Measurements from ENCODE around the gene PPP3CB. TPM values are rescaled to one million over a fixed set of nuclear protein-coding genes. Genes with fewer than 3 reads are reported as not detected.

PPP3CB gene
- total and polyA plus RNA-seq, 2 donors from 2014 or later, result 26.8 to 36.1 TPM

- H3K4me3 ChIP-seq (ENCODE audit: low read length in 3 of 3), result no peak overlapping the region
- H3K9me3 ChIP-seq (ENCODE audit: control insufficient read depth in 2 of 3, insufficient read depth in 1 of 3, low read length in 3 of 3), result no peaks in the 10 kb centered on the region
- no peak for DNase-seq
- intact Hi-C loops (cut with DNase I), result no loop called here
- TF ChIP-seq, protein P1, sequence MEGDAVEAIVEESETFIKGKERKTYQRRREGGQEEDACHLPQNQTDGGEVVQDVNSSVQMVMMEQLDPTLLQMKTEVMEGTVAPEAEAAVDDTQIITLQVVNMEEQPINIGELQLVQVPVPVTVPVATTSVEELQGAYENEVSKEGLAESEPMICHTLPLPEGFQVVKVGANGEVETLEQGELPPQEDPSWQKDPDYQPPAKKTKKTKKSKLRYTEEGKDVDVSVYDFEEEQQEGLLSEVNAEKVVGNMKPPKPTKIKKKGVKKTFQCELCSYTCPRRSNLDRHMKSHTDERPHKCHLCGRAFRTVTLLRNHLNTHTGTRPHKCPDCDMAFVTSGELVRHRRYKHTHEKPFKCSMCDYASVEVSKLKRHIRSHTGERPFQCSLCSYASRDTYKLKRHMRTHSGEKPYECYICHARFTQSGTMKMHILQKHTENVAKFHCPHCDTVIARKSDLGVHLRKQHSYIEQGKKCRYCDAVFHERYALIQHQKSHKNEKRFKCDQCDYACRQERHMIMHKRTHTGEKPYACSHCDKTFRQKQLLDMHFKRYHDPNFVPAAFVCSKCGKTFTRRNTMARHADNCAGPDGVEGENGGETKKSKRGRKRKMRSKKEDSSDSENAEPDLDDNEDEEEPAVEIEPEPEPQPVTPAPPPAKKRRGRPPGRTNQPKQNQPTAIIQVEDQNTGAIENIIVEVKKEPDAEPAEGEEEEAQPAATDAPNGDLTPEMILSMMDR (IDR thresholded peaks at IDR 0.05; ENCODE audit: borderline replicate concordance, extremely low read depth, insufficient read depth), result no peak
- H3K9ac ChIP-seq (ENCODE audit: low read length in 3 of 3), result no peak overlapping the region
- no peaks in the 10 kb centered on the region for H3K27me3 ChIP-seq (ENCODE audit: control insufficient read depth, insufficient read depth, low read length)
- H3K36me3 ChIP-seq (ENCODE audit: control insufficient read depth in 2 of 3, insufficient read depth in 3 of 3, low read length in 3 of 3), result no peaks in the 10 kb centered on the region
- peaks cover 0 to 3% (median 0%) of the 10 kb centered on the region in 3 donors for H3K4me1 ChIP-seq (ENCODE audit: control insufficient read depth in 2 of 3, insufficient read depth in 2 of 3, low read depth in 1 of 3, low read length in 3 of 3)
- H3K27ac ChIP-seq (ENCODE audit: low read depth in 2 of 2, low read length in 2 of 2), result no peak overlapping the region
- FAIRE-seq, result no peak
Measured at GRCh38 chr10:73410897-73411296, 84.9 kb downstream of the PPP3CB start.

- no peak for DNase-seq
- H3K27ac ChIP-seq (ENCODE audit: low read depth in 2 of 2, low read length in 2 of 2), result no peak overlapping the region
- H3K9ac ChIP-seq (ENCODE audit: low read length in 3 of 3), result no peak overlapping the region
- TF ChIP-seq, protein P1 (IDR thresholded peaks at IDR 0.05; ENCODE audit: borderline replicate concordance, extremely low read depth, insufficient read depth), result no peak
- no peak overlapping the region for H3K4me3 ChIP-seq (ENCODE audit: low read length in 3 of 3)
- no peaks in the 10 kb centered on the region for H3K9me3 ChIP-seq (ENCODE audit: control insufficient read depth in 2 of 3, insufficient read depth in 1 of 3, low read length in 3 of 3)
- intact Hi-C loops (cut with DNase I), result no loop called here
- H3K36me3 ChIP-seq (ENCODE audit: control insufficient read depth in 2 of 3, insufficient read depth in 3 of 3, low read length in 3 of 3), result no peaks in the 10 kb centered on the region
- no peaks in the 10 kb centered on the region for H3K27me3 ChIP-seq (ENCODE audit: control insufficient read depth, insufficient read depth, low read length)
- no peaks in the 10 kb centered on the region for H3K4me1 ChIP-seq (ENCODE audit: control insufficient read depth in 2 of 3, insufficient read depth in 2 of 3, low read depth in 1 of 3, low read length in 3 of 3)
- FAIRE-seq, result no peak
Measured at GRCh38 chr10:73408978-73409521, 86.8 kb downstream of the PPP3CB start.

DNA sequence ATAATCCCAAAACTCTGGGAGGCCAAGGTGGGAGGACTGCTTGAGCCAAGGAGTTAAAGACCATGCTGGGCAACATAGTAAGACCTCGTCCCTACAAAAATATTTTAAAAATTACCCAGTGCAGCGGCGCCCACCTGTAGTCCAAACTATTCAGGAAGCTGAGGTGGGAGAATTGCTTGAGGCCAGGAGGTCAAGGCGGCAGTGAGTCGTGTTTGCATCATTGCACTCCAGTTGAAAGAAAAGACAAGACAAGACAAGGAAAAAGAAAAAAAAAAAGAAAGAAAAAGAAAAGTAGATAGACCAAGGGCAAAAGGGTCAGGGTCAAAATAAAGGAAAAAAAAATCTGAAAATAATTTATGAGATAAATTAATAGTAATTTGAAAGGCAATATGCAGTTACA, 87.8 kb downstream of the PPP3CB start:
- intact Hi-C loops (cut with DNase I), result no loop called here
- TF ChIP-seq, protein P1 (IDR thresholded peaks at IDR 0.05; ENCODE audit: borderline replicate concordance, extremely low read depth, insufficient read depth), result no peak
- H3K27me3 ChIP-seq (ENCODE audit: control insufficient read depth, insufficient read depth, low read length), result no peaks in the 10 kb centered on the region
- no peak overlapping the region for H3K4me3 ChIP-seq (ENCODE audit: low read length in 3 of 3)
- H3K9me3 ChIP-seq (ENCODE audit: control insufficient read depth in 2 of 3, insufficient read depth in 1 of 3, low read length in 3 of 3), result no peaks in the 10 kb centered on the region
- H3K9ac ChIP-seq (ENCODE audit: low read length in 3 of 3), result no peak overlapping the region
- H3K27ac ChIP-seq (ENCODE audit: low read depth in 2 of 2, low read length in 2 of 2), result no peak overlapping the region
- H3K36me3 ChIP-seq (ENCODE audit: control insufficient read depth in 2 of 3, insufficient read depth in 3 of 3, low read length in 3 of 3), result no peaks in the 10 kb centered on the region
- DNase-seq (peak in 1 of 5 donors; percentile 29), FAIRE-seq (no peak)
- no peaks in the 10 kb centered on the region for H3K4me1 ChIP-seq (ENCODE audit: control insufficient read depth in 2 of 3, insufficient read depth in 2 of 3, low read depth in 1 of 3, low read length in 3 of 3)

- no peaks in the 10 kb centered on the region for H3K9me3 ChIP-seq (ENCODE audit: control insufficient read depth in 2 of 3, insufficient read depth in 1 of 3, low read length in 3 of 3)
- no peak overlapping the region for H3K27ac ChIP-seq (ENCODE audit: low read depth in 2 of 2, low read length in 2 of 2)
- H3K4me3 ChIP-seq (ENCODE audit: low read length in 3 of 3), result no peak overlapping the region
- no peaks in the 10 kb centered on the region for H3K27me3 ChIP-seq (ENCODE audit: control insufficient read depth, insufficient read depth, low read length)
- FAIRE-seq (no peak), DNase-seq (no peak)
- no peak overlapping the region for H3K9ac ChIP-seq (ENCODE audit: low read length in 3 of 3)
- TF ChIP-seq, protein P1 (IDR thresholded peaks at IDR 0.05; ENCODE audit: borderline replicate concordance, extremely low read depth, insufficient read depth), result no peak
- intact Hi-C loops (cut with DNase I), result no loop called here
- no peaks in the 10 kb centered on the region for H3K36me3 ChIP-seq (ENCODE audit: control insufficient read depth in 2 of 3, insufficient read depth in 3 of 3, low read length in 3 of 3)
- H3K4me1 ChIP-seq (ENCODE audit: control insufficient read depth in 2 of 3, insufficient read depth in 2 of 3, low read depth in 1 of 3, low read length in 3 of 3), result no peaks in the 10 kb centered on the region
Measured at GRCh38 chr10:73407495-73407894, 88.3 kb downstream of the PPP3CB start.

Data from kidney (tissue), 14 donors.